Astrocyte (in vitro differentiated cells and primary cell): Measurements from ENCODE around the gene FTH1. TPM values are rescaled to one million over a fixed set of nuclear protein-coding genes. Genes with fewer than 3 reads are reported as not detected.

Experiments used
- DNase-seq: peaks from one replicate; pipeline ENCODE4 v3.0.0-alpha.2; 2010; ENCODE audit warnings: low read depth
- FAIRE-seq: peaks from 2 replicates; lab custom pipeline; 2011; peaks lifted over from hg19 to GRCh38; lab: Jason Lieb, UNC
- H2AFZ ChIP-seq: 2 replicates; pipeline ENCODE4 v1.6.0; 2012; ENCODE audit warnings: low read depth, low read length, inconsistent platforms
- H3K27ac ChIP-seq: 2 replicates; pipeline ENCODE4 v1.5.1; 2011; ENCODE audit warnings: low read depth, low read length, inconsistent platforms
- H3K27me3 ChIP-seq: 2 replicates; pipeline ENCODE4 v1.6.0; 2011; ENCODE audit warnings: low read length, inconsistent platforms; ENCODE audit not compliant: insufficient read depth
- H3K36me3 ChIP-seq: 2 replicates; pipeline ENCODE4 v1.5.1; 2011; ENCODE audit warnings: low read length, inconsistent platforms; ENCODE audit not compliant: insufficient read depth
- H3K4me1 ChIP-seq: 2 replicates; pipeline ENCODE4 v1.5.1; 2011; ENCODE audit warnings: low read length, inconsistent platforms; ENCODE audit not compliant: insufficient read depth
- H3K4me2 ChIP-seq: 2 replicates; pipeline ENCODE4 v1.6.0; 2012; ENCODE audit warnings: low read length, inconsistent platforms
- H3K4me3 ChIP-seq: 2 replicates; pipeline ENCODE4 v1.5.1; 2011; ENCODE audit warnings: low read depth, mild to moderate bottlenecking, low read length, inconsistent platforms; ENCODE audit not compliant: insufficient read depth
- H3K79me2 ChIP-seq: 2 replicates; pipeline ENCODE4 v1.6.0; 2012; ENCODE audit warnings: mild to moderate bottlenecking, low read length, inconsistent platforms; ENCODE audit not compliant: insufficient read depth
- H3K9ac ChIP-seq: 2 replicates; pipeline ENCODE4 v1.6.0; 2012; ENCODE audit warnings: mild to moderate bottlenecking, low read length, inconsistent platforms
- H3K9me3 ChIP-seq: 2 replicates; pipeline ENCODE4 v1.5.1; 2012; ENCODE audit warnings: low read depth, mild to moderate bottlenecking, low read length, inconsistent platforms; ENCODE audit not compliant: insufficient read depth
- H4K20me1 ChIP-seq: 2 replicates; pipeline ENCODE4 v1.6.0; 2012; ENCODE audit warnings: low read length, inconsistent platforms; ENCODE audit not compliant: insufficient read depth
- H3K27ac Mint-ChIP-seq: one replicate; pipeline ENCODE4 v1.8.0; 2021; ENCODE audit warnings: mild to moderate bottlenecking, mixed read lengths; ENCODE audit not compliant: unreplicated experiment
- H3K27me3 Mint-ChIP-seq: one replicate; pipeline ENCODE4 v1.8.0; 2021; ENCODE audit warnings: low read depth, mixed read lengths; ENCODE audit not compliant: unreplicated experiment
- H3K36me3 Mint-ChIP-seq: one replicate; pipeline ENCODE4 v1.8.0; 2021; ENCODE audit warnings: low read depth, mixed read lengths; ENCODE audit not compliant: unreplicated experiment
- H3K4me1 Mint-ChIP-seq: one replicate; pipeline ENCODE4 v1.8.0; 2021; ENCODE audit warnings: low read depth, mixed read lengths; ENCODE audit not compliant: unreplicated experiment
- H3K4me3 Mint-ChIP-seq: one replicate; pipeline ENCODE4 v1.8.0; 2021; ENCODE audit warnings: mild to moderate bottlenecking, moderate library complexity, mixed read lengths; ENCODE audit not compliant: unreplicated experiment
- H3K9me3 Mint-ChIP-seq: one replicate; pipeline ENCODE4 v1.8.0; 2021; ENCODE audit warnings: mild to moderate bottlenecking, mixed read lengths; ENCODE audit not compliant: unreplicated experiment
- CTCF ChIP-seq: IDR thresholded peaks from 2 replicates; pipeline ENCODE4 v1.5.1; 2011; ENCODE audit warnings: low read depth, mild to moderate bottlenecking, inconsistent platforms, low read length, moderate library complexity; ENCODE audit not compliant: insufficient read depth
- EZH2 ChIP-seq: IDR thresholded peaks from 2 replicates; pipeline ENCODE4 v1.6.1; 2012; ENCODE audit warnings: mild to moderate bottlenecking, low read length, inconsistent platforms; ENCODE audit not compliant: insufficient read depth
- total RNA-seq: library from RNA; stranded (reverse); gene quantifications from 2 replicates; pipeline ENCODE4 v1.2.1, GENCODE V29; 2021

The FTH1 gene
- total RNA-seq, 1 donor from 2014 or later, result 2,092 TPM

- Mint-ChIP-seq H3K27ac (no peak overlapping the region), H3K36me3 (peaks cover 12% of the 10 kb centered on the region)
- H3K4me2 ChIP-seq, result no peak overlapping the region
These were observed 33.4 kb upstream of the FTH1 start for GRCh38 chr11:62000539-62001446.

DNA sequence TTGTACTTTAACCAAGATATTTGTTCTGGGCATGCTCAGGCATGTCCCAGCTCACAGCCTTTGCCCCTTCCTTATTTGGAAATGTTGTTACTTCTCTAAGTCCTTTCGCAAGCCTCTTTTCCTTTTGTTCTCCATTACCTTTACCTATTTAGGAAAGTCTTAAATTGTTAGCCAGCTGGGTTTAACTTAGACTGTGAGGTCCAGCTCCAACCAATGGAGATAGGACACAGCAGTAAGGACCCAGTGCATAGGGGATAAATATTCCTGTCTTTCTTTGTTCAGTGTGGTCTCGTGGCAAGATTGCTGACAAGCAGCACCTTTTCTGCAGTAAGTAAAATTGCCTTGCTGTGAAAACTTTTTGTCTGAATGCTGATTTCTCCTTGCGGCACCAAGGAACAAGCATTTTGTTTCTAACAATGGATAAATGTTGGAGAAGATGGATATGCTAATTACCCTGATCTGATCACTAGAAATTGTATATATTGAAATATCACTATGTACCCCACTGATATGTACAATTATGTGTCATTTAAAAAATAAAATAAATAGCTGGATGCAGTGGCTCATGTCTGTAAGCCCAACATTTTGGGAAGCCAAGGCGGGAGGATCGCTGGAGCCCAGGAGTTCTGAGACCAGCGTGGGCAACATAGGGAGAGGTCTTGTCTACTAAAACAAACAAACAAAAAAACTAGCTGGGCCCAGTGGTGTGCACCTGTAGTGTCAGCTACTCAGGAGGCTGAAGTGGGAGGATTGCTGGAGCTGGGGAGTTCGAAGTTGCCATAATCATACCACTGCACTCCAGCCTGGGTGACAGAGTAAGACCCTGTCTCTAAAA is 31.9 kb upstream of the FTH1 start:
- H2AFZ ChIP-seq, result no peak overlapping the region
- no peak overlapping the region for H3K9ac ChIP-seq
- Mint-ChIP-seq H3K27ac (peak overlapping the region; percentile 91), H3K9me3 (peaks cover 22% of the 10 kb centered on the region), H3K36me3 (peaks cover 12% of the 10 kb centered on the region), H3K27me3 (no peaks in the 10 kb centered on the region), H3K4me3 (no peak overlapping the region), H3K4me1 (no peaks in the 10 kb centered on the region)
- H4K20me1 ChIP-seq, result no peaks in the 10 kb centered on the region
- no peaks in the 10 kb centered on the region for H3K27me3 ChIP-seq
- H3K4me1 ChIP-seq, result no peaks in the 10 kb centered on the region
- no peak for TF ChIP-seq EZH2
- no peak for TF ChIP-seq CTCF
- H3K4me3 ChIP-seq, result no peak overlapping the region
- FAIRE-seq (no peak), DNase-seq (no peak)
- H3K79me2 ChIP-seq, result no peaks in the 10 kb centered on the region
- no peak overlapping the region for H3K27ac ChIP-seq
- peaks cover 3% of the 10 kb centered on the region for H3K9me3 ChIP-seq
- no peak overlapping the region for H3K4me2 ChIP-seq
- no peaks in the 10 kb centered on the region for H3K36me3 ChIP-seq

More at GRCh38 chr11:62000539-62001446, 33.4 kb upstream of the FTH1 start:
- H3K9me3 Mint-ChIP-seq, result peaks cover 25% of the 10 kb centered on the region
- Histone ChIP-seq H3K4me3 (no peak overlapping the region), H2AFZ (no peak overlapping the region), H3K9me3 (peaks cover 3% of the 10 kb centered on the region), H3K27me3 (no peaks in the 10 kb centered on the region), H4K20me1 (no peaks in the 10 kb centered on the region), H3K4me1 (no peaks in the 10 kb centered on the region), H3K9ac (no peak overlapping the region), H3K79me2 (no peaks in the 10 kb centered on the region), H3K36me3 (no peaks in the 10 kb centered on the region), H3K27ac (no peak overlapping the region)
- H3K4me3 Mint-ChIP-seq, result no peak overlapping the region
- peaks cover 11% of the 10 kb centered on the region for H3K4me1 Mint-ChIP-seq
- no peaks in the 10 kb centered on the region for H3K27me3 Mint-ChIP-seq
- DNase-seq (no peak), FAIRE-seq (no peak)
- TF ChIP-seq CTCF, result no peak
- no peak for TF ChIP-seq EZH2
